KG1 (cell line): ENCODE measurements around the gene DARS2.
"Not testable (repeated sequence)": the region's sequence is repeated elsewhere in the genome, so short reads cannot be mapped to it uniquely, and the experiment has no call there.

Source experiments
- DNase-seq: peaks from one replicate; lab custom pipeline; 2025; lab: John Stamatoyannopoulos, UW

Gene DARS2

GRCh38 chr1:173824315-173825081, at the start of gene DARS2, which contains the start of gene CENPL:
DARS2 (plus strand) TSS chr1:173824673; CDS start chr1:173825230, 557 bp downstream.
CENPL (minus strand) TSS chr1:173824883; CDS start chr1:173811299, 13,584 bp downstream.
- peak; percentile 93 for DNase-seq

GRCh38 chr1:173775578-173776226, 48.8 kb upstream of the DARS2 start:
- no peak for DNase-seq

- no peak for DNase-seq
Measured at GRCh38 chr1:173779936-173780335, 44.5 kb upstream of the DARS2 start.

- DNase-seq, result no peak
Measured at GRCh38 chr1:173784997-173785396, 39.5 kb upstream of the DARS2 start.

- no peak for DNase-seq
Measured at GRCh38 chr1:173789841-173790240, 34.6 kb upstream of the DARS2 start.

- DNase-seq, result no peak
Measured at GRCh38 chr1:173798078-173798477, 26.4 kb upstream of the DARS2 start.

GRCh38 chr1:173799995-173800394, 24.5 kb upstream of the DARS2 start:
- DNase-seq, result not testable (repeated sequence)

GRCh38 chr1:173802961-173803360, 21.5 kb upstream of the DARS2 start:
- no peak for DNase-seq

GRCh38 chr1:173813654-173814053, 10.8 kb upstream of the DARS2 start:
- not testable (repeated sequence) for DNase-seq

GRCh38 chr1:173818459-173818858, 6.0 kb upstream of the DARS2 start:
- DNase-seq, result no peak

- no peak for DNase-seq
Measured at GRCh38 chr1:173821680-173822079, 2.8 kb upstream of the DARS2 start.

- no peak for DNase-seq
Measured at GRCh38 chr1:173823781-173824314, 625 bp upstream of the DARS2 start.

GRCh38 chr1:173827611-173828010, 3.1 kb downstream of the DARS2 start:
- no peak for DNase-seq

- no peak for DNase-seq
Measured at GRCh38 chr1:173832748-173833147, 8.3 kb downstream of the DARS2 start.

- DNase-seq, result no peak
Measured at GRCh38 chr1:173852105-173852504, 27.6 kb downstream of the DARS2 start.

GRCh38 chr1:173853074-173853473, 28.6 kb downstream of the DARS2 start:
- DNase-seq, result no peak

- DNase-seq, result no peak
Measured at GRCh38 chr1:173856014-173856413, 31.5 kb downstream of the DARS2 start.

GRCh38 chr1:173856903-173857302, 32.4 kb downstream of the DARS2 start:
- DNase-seq, result no peak

- DNase-seq, result no peak
Measured at GRCh38 chr1:173857363-173857917, 33.0 kb downstream of the DARS2 start.

- not testable (repeated sequence) for DNase-seq
Measured at GRCh38 chr1:173859547-173859946, 35.1 kb downstream of the DARS2 start.

- DNase-seq, result no peak
Measured at GRCh38 chr1:173860065-173860464, 35.6 kb downstream of the DARS2 start.

- no peak for DNase-seq
Measured at GRCh38 chr1:173861731-173862145, 37.3 kb downstream of the DARS2 start.
